ENCODE data around the gene FAM222B.
"Not testable (repeated sequence)": the region's sequence is repeated elsewhere in the genome, so short reads cannot be mapped to it uniquely, and the experiment has no call there.

The FAM222B gene

GRCh38 chr17:28846231-28846630 is 3.6 kb upstream of the FAM222B start:
- no peaks in the 10 kb centered on the region for H3K9me3 ChIP-seq (ENCODE audit: control insufficient read depth in 2 of 2, low read length in 2 of 2)
- no peaks in the 10 kb centered on the region for H3K36me3 ChIP-seq (ENCODE audit: control insufficient read depth in 2 of 2, insufficient read depth in 2 of 2, low read length in 2 of 2)
- H3K27ac ChIP-seq (ENCODE audit: low read depth in 2 of 2, low read length in 2 of 2), result no peak overlapping the region
- no peak overlapping the region for H3K9ac ChIP-seq (ENCODE audit: low read depth in 1 of 2, low read length in 2 of 2)
- peaks cover 8 to 12% of the 10 kb centered on the region in 2 donors for H3K4me1 ChIP-seq (ENCODE audit: control insufficient read depth in 2 of 2, insufficient read depth in 2 of 2, low read length in 2 of 2)
- H3K4me3 ChIP-seq (ENCODE audit: low read length in 2 of 2), result no peak overlapping the region
- no peaks in the 10 kb centered on the region for H3K27me3 ChIP-seq (ENCODE audit: control insufficient read depth in 2 of 2, insufficient read depth in 2 of 2, low read length in 2 of 2)

- Histone ChIP-seq H3K36me3 (ENCODE audit: control insufficient read depth in 2 of 2, insufficient read depth in 2 of 2, low read length in 2 of 2) (no peaks in the 10 kb centered on the region), H3K4me1 (ENCODE audit: control insufficient read depth in 2 of 2, insufficient read depth in 2 of 2, low read length in 2 of 2) (peaks cover 8 to 12% of the 10 kb centered on the region in 2 donors), H3K27me3 (ENCODE audit: control insufficient read depth in 2 of 2, insufficient read depth in 2 of 2, low read length in 2 of 2) (no peaks in the 10 kb centered on the region), H3K9me3 (ENCODE audit: control insufficient read depth in 2 of 2, low read length in 2 of 2) (no peaks in the 10 kb centered on the region), H3K27ac (ENCODE audit: low read depth in 2 of 2, low read length in 2 of 2) (no peak overlapping the region), H3K4me3 (ENCODE audit: low read length in 2 of 2) (no peak overlapping the region), H3K9ac (ENCODE audit: low read depth in 1 of 2, low read length in 2 of 2) (no peak overlapping the region)
Measured at GRCh38 chr17:28843816-28844148, 1.2 kb upstream of the FAM222B start.

GRCh38 chr17:28841901-28842281 is 699 bp downstream of the FAM222B start:
- Histone ChIP-seq H3K36me3 (ENCODE audit: control insufficient read depth in 2 of 2, insufficient read depth in 2 of 2, low read length in 2 of 2) (no peaks in the 10 kb centered on the region), H3K27ac (ENCODE audit: low read depth in 2 of 2, low read length in 2 of 2) (peak overlapping the region; percentile 89), H3K9me3 (ENCODE audit: control insufficient read depth in 2 of 2, low read length in 2 of 2) (no peaks in the 10 kb centered on the region), H3K4me1 (ENCODE audit: control insufficient read depth in 2 of 2, insufficient read depth in 2 of 2, low read length in 2 of 2) (peaks cover 8 to 12% of the 10 kb centered on the region in 2 donors), H3K9ac (ENCODE audit: low read depth in 1 of 2, low read length in 2 of 2) (peak overlapping the region; percentile 91 to 96), H3K4me3 (ENCODE audit: low read length in 2 of 2) (peak overlapping the region; percentile 92 to 99), H3K27me3 (ENCODE audit: control insufficient read depth in 2 of 2, insufficient read depth in 2 of 2, low read length in 2 of 2) (no peaks in the 10 kb centered on the region)

- Histone ChIP-seq H3K27me3 (ENCODE audit: control insufficient read depth in 2 of 2, insufficient read depth in 2 of 2, low read length in 2 of 2) (no peaks in the 10 kb centered on the region), H3K36me3 (ENCODE audit: control insufficient read depth in 2 of 2, insufficient read depth in 2 of 2, low read length in 2 of 2) (no peaks in the 10 kb centered on the region), H3K9ac (ENCODE audit: low read depth in 1 of 2, low read length in 2 of 2) (no peak overlapping the region), H3K27ac (ENCODE audit: low read depth in 2 of 2, low read length in 2 of 2) (no peak overlapping the region), H3K4me1 (ENCODE audit: control insufficient read depth in 2 of 2, insufficient read depth in 2 of 2, low read length in 2 of 2) (peaks cover 8 to 12% of the 10 kb centered on the region in 2 donors), H3K9me3 (ENCODE audit: control insufficient read depth in 2 of 2, low read length in 2 of 2) (no peaks in the 10 kb centered on the region), H3K4me3 (ENCODE audit: low read length in 2 of 2) (no peak overlapping the region)
Measured at GRCh38 chr17:28839221-28839620, 3.4 kb downstream of the FAM222B start.

GRCh38 chr17:28836541-28836940 is 6.0 kb downstream of the FAM222B start:
- H3K27ac ChIP-seq (ENCODE audit: low read depth in 2 of 2, low read length in 2 of 2); H3K9ac ChIP-seq (ENCODE audit: low read depth in 1 of 2, low read length in 2 of 2); H3K4me3 ChIP-seq (ENCODE audit: low read length in 2 of 2): not testable (repeated sequence)

GRCh38 chr17:28834420-28834819 is 8.2 kb downstream of the FAM222B start:
- Histone ChIP-seq H3K4me1 (ENCODE audit: control insufficient read depth in 2 of 2, insufficient read depth in 2 of 2, low read length in 2 of 2) (no peaks in the 10 kb centered on the region), H3K36me3 (ENCODE audit: control insufficient read depth in 2 of 2, insufficient read depth in 2 of 2, low read length in 2 of 2) (peaks cover 0 to 4% of the 10 kb centered on the region in 2 donors), H3K9me3 (ENCODE audit: control insufficient read depth in 2 of 2, low read length in 2 of 2) (no peaks in the 10 kb centered on the region), H3K27me3 (ENCODE audit: control insufficient read depth in 2 of 2, insufficient read depth in 2 of 2, low read length in 2 of 2) (no peaks in the 10 kb centered on the region), H3K9ac (ENCODE audit: low read depth in 1 of 2, low read length in 2 of 2) (no peak overlapping the region), H3K4me3 (ENCODE audit: low read length in 2 of 2) (no peak overlapping the region), H3K27ac (ENCODE audit: low read depth in 2 of 2, low read length in 2 of 2) (no peak overlapping the region)

More at GRCh38 chr17:28836541-28836940, 6.0 kb downstream of the FAM222B start:
- H3K36me3 ChIP-seq (ENCODE audit: control insufficient read depth in 2 of 2, insufficient read depth in 2 of 2, low read length in 2 of 2); H3K4me1 ChIP-seq (ENCODE audit: control insufficient read depth in 2 of 2, insufficient read depth in 2 of 2, low read length in 2 of 2); H3K27me3 ChIP-seq (ENCODE audit: control insufficient read depth in 2 of 2, insufficient read depth in 2 of 2, low read length in 2 of 2); H3K9me3 ChIP-seq (ENCODE audit: control insufficient read depth in 2 of 2, low read length in 2 of 2): not testable (repeated sequence)

GRCh38 chr17:28828294-28829040 is 14.1 kb downstream of the FAM222B start:
- Histone ChIP-seq H3K27me3 (ENCODE audit: control insufficient read depth in 2 of 2, insufficient read depth in 2 of 2, low read length in 2 of 2) (no peaks in the 10 kb centered on the region), H3K27ac (ENCODE audit: low read depth in 2 of 2, low read length in 2 of 2) (no peak overlapping the region), H3K9me3 (ENCODE audit: control insufficient read depth in 2 of 2, low read length in 2 of 2) (no peaks in the 10 kb centered on the region), H3K4me1 (ENCODE audit: control insufficient read depth in 2 of 2, insufficient read depth in 2 of 2, low read length in 2 of 2) (no peaks in the 10 kb centered on the region), H3K9ac (ENCODE audit: low read depth in 1 of 2, low read length in 2 of 2) (no peak overlapping the region), H3K4me3 (ENCODE audit: low read length in 2 of 2) (no peak overlapping the region), H3K36me3 (ENCODE audit: control insufficient read depth in 2 of 2, insufficient read depth in 2 of 2, low read length in 2 of 2) (peaks cover 0 to 6% of the 10 kb centered on the region in 2 donors)

GRCh38 chr17:28827672-28828071 is 14.9 kb downstream of the FAM222B start:
- H3K9ac ChIP-seq (ENCODE audit: low read depth in 1 of 2, low read length in 2 of 2), result no peak overlapping the region
- no peaks in the 10 kb centered on the region for H3K9me3 ChIP-seq (ENCODE audit: control insufficient read depth in 2 of 2, low read length in 2 of 2)
- no peak overlapping the region for H3K27ac ChIP-seq (ENCODE audit: low read depth in 2 of 2, low read length in 2 of 2)
- no peak overlapping the region for H3K4me3 ChIP-seq (ENCODE audit: low read length in 2 of 2)
- H3K4me1 ChIP-seq (ENCODE audit: control insufficient read depth in 2 of 2, insufficient read depth in 2 of 2, low read length in 2 of 2), result no peaks in the 10 kb centered on the region
- no peaks in the 10 kb centered on the region for H3K27me3 ChIP-seq (ENCODE audit: control insufficient read depth in 2 of 2, insufficient read depth in 2 of 2, low read length in 2 of 2)
- H3K36me3 ChIP-seq (ENCODE audit: control insufficient read depth in 2 of 2, insufficient read depth in 2 of 2, low read length in 2 of 2), result peaks cover 0 to 6% of the 10 kb centered on the region in 2 donors

- Histone ChIP-seq H3K4me1 (ENCODE audit: control insufficient read depth in 2 of 2, insufficient read depth in 2 of 2, low read length in 2 of 2) (no peaks in the 10 kb centered on the region), H3K27me3 (ENCODE audit: control insufficient read depth in 2 of 2, insufficient read depth in 2 of 2, low read length in 2 of 2) (no peaks in the 10 kb centered on the region), H3K9ac (ENCODE audit: low read depth in 1 of 2, low read length in 2 of 2) (no peak overlapping the region), H3K27ac (ENCODE audit: low read depth in 2 of 2, low read length in 2 of 2) (no peak overlapping the region), H3K36me3 (ENCODE audit: control insufficient read depth in 2 of 2, insufficient read depth in 2 of 2, low read length in 2 of 2) (no peaks in the 10 kb centered on the region), H3K4me3 (ENCODE audit: low read length in 2 of 2) (no peak overlapping the region), H3K9me3 (ENCODE audit: control insufficient read depth in 2 of 2, low read length in 2 of 2) (no peaks in the 10 kb centered on the region)
Measured at GRCh38 chr17:28819582-28819981, 23.0 kb downstream of the FAM222B start.

- H3K27ac ChIP-seq (ENCODE audit: low read depth in 2 of 2, low read length in 2 of 2), result no peak overlapping the region
- H3K9me3 ChIP-seq (ENCODE audit: control insufficient read depth in 2 of 2, low read length in 2 of 2), result no peaks in the 10 kb centered on the region
- H3K9ac ChIP-seq (ENCODE audit: low read depth in 1 of 2, low read length in 2 of 2), result no peak overlapping the region
- H3K4me1 ChIP-seq (ENCODE audit: control insufficient read depth in 2 of 2, insufficient read depth in 2 of 2, low read length in 2 of 2), result no peaks in the 10 kb centered on the region
- no peaks in the 10 kb centered on the region for H3K27me3 ChIP-seq (ENCODE audit: control insufficient read depth in 2 of 2, insufficient read depth in 2 of 2, low read length in 2 of 2)
- no peak overlapping the region for H3K4me3 ChIP-seq (ENCODE audit: low read length in 2 of 2)
- H3K36me3 ChIP-seq (ENCODE audit: control insufficient read depth in 2 of 2, insufficient read depth in 2 of 2, low read length in 2 of 2), result no peaks in the 10 kb centered on the region
Measured at GRCh38 chr17:28818819-28819221, 23.8 kb downstream of the FAM222B start.
